IMR-90 (cell line): ENCODE data around the gene CDK13. TPM values are rescaled to one million over a fixed set of nuclear protein-coding genes. Genes with fewer than 3 reads are reported as not detected.
A peak's percentile ranks its signal among the peaks of the same experiment; 100 is the strongest.

Experiments used
- ATAC-seq: fragments of 200-7000 bp; cut with Tn5 transposase; 2 replicates; pipeline ENCODE4 v1.9.1; 2020; ENCODE audit warnings: low read depth, mild to moderate bottlenecking, moderate library complexity
- BruUV-seq: library from RNA; stranded (reverse); fragments of 400-500 nt; replicated peaks from 2 replicates; lab custom pipeline; 2021; lab: Mats Ljungman, UMichigan
- CTCF ChIA-PET: fragments of 300-600 bp; formaldehyde crosslinking; extraction: SDS; loops from one replicate; lab custom pipeline; 2021; ENCODE audit warnings: antibody characterized with exemption; lab: Yijun Ruan, JAX
- POLR2A ChIA-PET: fragments of 300-600 bp; sonication (Branson Sonifier 250); formaldehyde crosslinking; loops from one replicate; lab custom pipeline; 2022; ENCODE audit warnings: antibody characterized with exemption; ENCODE audit not compliant: unreplicated experiment; lab: Charles Lee
- DNase-seq: peaks from one replicate; pipeline ENCODE4 v3.0.0; 2013
- H2AFZ ChIP-seq: replicated peaks from 2 replicates; pipeline ENCODE3; 2013; ENCODE audit warnings: low read length, mild to moderate bottlenecking; ENCODE audit not compliant: poor library complexity
- H2AK5ac ChIP-seq: 2 replicates; pipeline ENCODE4 v1.6.1; 2013; ENCODE audit warnings: low read depth, low read length, inconsistent platforms
- H2AK9ac ChIP-seq: replicated peaks from 2 replicates; pipeline ENCODE3; 2013; ENCODE audit warnings: mild to moderate bottlenecking, low read depth, low read length, moderate library complexity; ENCODE audit not compliant: poor library complexity
- H2BK120ac ChIP-seq: 2 replicates; pipeline ENCODE4 v1.6.1; 2013; ENCODE audit warnings: low read depth, low read length, inconsistent platforms
- H2BK15ac ChIP-seq: 3 replicates; pipeline ENCODE4 v1.6.1; 2013; ENCODE audit warnings: low read depth, low read length, inconsistent platforms
- H2BK20ac ChIP-seq: 2 replicates; pipeline ENCODE4 v1.6.1; 2013; ENCODE audit warnings: low read depth, mild to moderate bottlenecking, inconsistent platforms, low read length, moderate library complexity
- H2BK5ac ChIP-seq: 2 replicates; pipeline ENCODE4 v1.6.1; 2013; ENCODE audit warnings: mild to moderate bottlenecking, low read depth, low read length, inconsistent platforms; ENCODE audit not compliant: poor library complexity, severe bottlenecking
- H3K14ac ChIP-seq: replicated peaks from 2 replicates; pipeline ENCODE4 v1.6.1; 2013; ENCODE audit warnings: low read depth, low read length, inconsistent platforms
- H3K18ac ChIP-seq: 2 replicates; pipeline ENCODE4 v1.6.1; 2013; ENCODE audit warnings: low read depth, low read length, control low read depth
- H3K23ac ChIP-seq: 2 replicates; pipeline ENCODE4 v1.6.1; 2013; ENCODE audit warnings: low read depth, low read length, inconsistent platforms
- H3K27ac ChIP-seq: 2 replicates; pipeline ENCODE4 v1.5.1; 2013; ENCODE audit warnings: mild to moderate bottlenecking, control low read depth, low read length; ENCODE audit not compliant: insufficient read depth
- H3K27me3 ChIP-seq: 2 replicates; pipeline ENCODE4 v1.6.1; 2013; ENCODE audit warnings: low read length; ENCODE audit not compliant: control insufficient read depth, insufficient read depth
- H3K36me3 ChIP-seq: 2 replicates; pipeline ENCODE4 v1.6.1; 2013; ENCODE audit warnings: low read length, mixed read lengths; ENCODE audit not compliant: control insufficient read depth, insufficient read depth
- H3K4ac ChIP-seq: 2 replicates; pipeline ENCODE4 v1.6.1; 2013; ENCODE audit warnings: low read depth, low read length, inconsistent platforms
- H3K4me1 ChIP-seq: 2 replicates; pipeline ENCODE4 v1.6.1; 2013; ENCODE audit warnings: low read length, mixed read lengths; ENCODE audit not compliant: control insufficient read depth, insufficient read depth
- H3K4me2 ChIP-seq: 2 replicates; pipeline ENCODE4 v1.6.1; 2013; ENCODE audit warnings: low read depth, mild to moderate bottlenecking, control low read depth, low read length, moderate library complexity
- H3K4me3 ChIP-seq: 2 replicates; pipeline ENCODE4 v1.5.1; 2013; ENCODE audit warnings: low read depth, mild to moderate bottlenecking, control low read depth, low read length, moderate library complexity; ENCODE audit not compliant: insufficient read depth
- H3K56ac ChIP-seq: 2 replicates; pipeline ENCODE4 v1.6.1; 2013; ENCODE audit warnings: low read length, inconsistent platforms; ENCODE audit not compliant: insufficient read depth; ENCODE audit errors: extremely low read depth
- H3K79me1 ChIP-seq, 2 experiments: 2 replicates each; pipeline ENCODE4 v1.6.1; 2013; ENCODE audit warnings: low read length in 2 of 2, inconsistent platforms in 1 of 2, low read depth in 1 of 2
- H3K9ac ChIP-seq: 2 replicates; pipeline ENCODE4 v1.6.1; 2013; ENCODE audit warnings: low read depth, low read length, control low read depth
- H3K9me1 ChIP-seq: 2 replicates; pipeline ENCODE4 v1.6.1; 2013; ENCODE audit warnings: low read length, inconsistent platforms; ENCODE audit not compliant: insufficient read depth
- H3K9me3 ChIP-seq: 2 replicates; pipeline ENCODE4 v1.6.1; 2013; ENCODE audit warnings: low read length; ENCODE audit not compliant: control insufficient read depth, insufficient read depth
- H4K20me1 ChIP-seq: 2 replicates; pipeline ENCODE4 v1.6.1; 2013; ENCODE audit warnings: low read length, inconsistent platforms; ENCODE audit not compliant: insufficient read depth
- H4K5ac ChIP-seq: 2 replicates; pipeline ENCODE4 v1.6.1; 2013; ENCODE audit warnings: mild to moderate bottlenecking, low read depth, low read length, control low read depth
- H4K8ac ChIP-seq, 2 experiments: 2 replicates each; pipeline ENCODE4 v1.6.1; 2013; ENCODE audit warnings: low read depth in 2 of 2, low read length in 2 of 2, control low read depth in 1 of 2, inconsistent platforms in 1 of 2
- H4K91ac ChIP-seq: 2 replicates; pipeline ENCODE4 v1.6.1; 2013; ENCODE audit warnings: low read depth, low read length, inconsistent platforms; ENCODE audit not compliant: insufficient read depth
- CEBPB ChIP-seq: IDR thresholded peaks from 2 replicates; pipeline ENCODE4 v1.6.1; 2012; ENCODE audit warnings: low read depth, low read length, improper control_type of control experiment
- CHD1 ChIP-seq: IDR thresholded peaks from 2 replicates; pipeline ENCODE4 v1.6.1; 2012; ENCODE audit warnings: low read depth, low read length, improper control_type of control experiment
- MAFK ChIP-seq: IDR thresholded peaks from 2 replicates; pipeline ENCODE4 v1.6.1; 2012; ENCODE audit warnings: low read depth, low read length, improper control_type of control experiment
- MAZ ChIP-seq: IDR thresholded peaks from 2 replicates; pipeline ENCODE4 v1.6.1; 2012; ENCODE audit warnings: low read depth, mild to moderate bottlenecking, low read length, improper control_type of control experiment, moderate library complexity, borderline replicate concordance
- MXI1 ChIP-seq: IDR thresholded peaks from 2 replicates; pipeline ENCODE4 v1.6.1; 2012; ENCODE audit warnings: low read depth, mild to moderate bottlenecking, low read length, moderate library complexity, borderline replicate concordance
- NFE2L2 ChIP-seq: fragments of 150-350 bp; IDR thresholded peaks from 2 replicates; pipeline ENCODE4 v1.6.1; 2016; ENCODE audit warnings: low read depth, mild to moderate bottlenecking, low read length
- RAD21 ChIP-seq: IDR thresholded peaks from 2 replicates; pipeline ENCODE4 v1.6.1; 2012; ENCODE audit warnings: low read length, improper control_type of control experiment
- RFX5 ChIP-seq: IDR thresholded peaks from 2 replicates; pipeline ENCODE4 v1.8.0; 2012; ENCODE audit warnings: low read depth, mild to moderate bottlenecking, low read length, moderate library complexity
- SMC3 ChIP-seq: fragments of 150-350 bp; IDR thresholded peaks from 2 replicates; pipeline ENCODE4 v1.6.1; 2016; ENCODE audit warnings: low read depth, mild to moderate bottlenecking, antibody characterized with exemption, low read length, moderate library complexity
- WGBS, 2 experiments: methylation state at CpG; one replicate each; pipeline versions ENCODE4 v1.1.5 to v1.1.7; 2013; ENCODE audit warnings: missing lambda C conversion rate in 2 of 2; ENCODE audit not compliant: insufficient read length in 1 of 2; ENCODE audit errors: extremely low coverage in 2 of 2; 5-methylcytosine and 5-hydroxymethylcytosine counted together
- dilution Hi-C: fragments of 300-500 bp; cut with HindIII; formaldehyde crosslinking; loops from one replicate; pipeline ENCODE4 v1.14.3; 2018; ENCODE audit warnings: low sequenced_read_pairs; ENCODE audit not compliant: unreplicated experiment
- in situ Hi-C: fragments of 300-500 bp; cut with MboI; formaldehyde crosslinking; loops from 3 replicates; pipeline ENCODE4 v1.14.3; 2019; ENCODE audit warnings: low sequenced_read_pairs, inconsistent platforms, mixed read lengths
- intact Hi-C: fragments of 100-400 bp; cut with micrococcal nuclease; formaldehyde crosslinking; loops from 2 replicates; pipeline ENCODE4 v1.10.0; 2022
- polyA plus RNA-seq, 3 experiments: library from polyadenylated mRNA; depleted of rRNA; stranded (reverse); fragments of >200 nt; gene quantifications; 2 replicates each; pipeline ENCODE4 v1.2.3, GENCODE V29; 2012; ENCODE audit warnings: low replicate concordance in 1 of 3
- total RNA-seq: library from RNA; depleted of rRNA; stranded (reverse); fragments of >200 nt; gene quantifications from 2 replicates; pipeline ENCODE4 v1.2.3, GENCODE V29; 2012
- TF ChIP-seq, protein P1 (sequence below): conservative IDR thresholded peaks from 2 replicates; pipeline ENCODE4 v1.5.1; 2012; ENCODE audit warnings: mild to moderate bottlenecking, low read depth, low read length, improper control_type of control experiment
- TF ChIP-seq, protein P2 (sequence below): fragments of 150-350 bp; IDR thresholded peaks from 2 replicates; pipeline ENCODE4 v1.6.1; 2016; ENCODE audit warnings: low read depth, mild to moderate bottlenecking, low read length, moderate library complexity, borderline replicate concordance
- TF ChIP-seq, protein P3 (sequence below): fragments of 150-350 bp; IDR thresholded peaks from 2 replicates; pipeline ENCODE4 v1.6.1; 2017; ENCODE audit warnings: mild to moderate bottlenecking, antibody characterized with exemption, low read length, low read depth

CDK13 gene
- total and polyA plus RNA-seq, 2 of the 4 experiments (the other 2 are of a cell fraction): 20.1 to 50.4 TPM

DNA sequence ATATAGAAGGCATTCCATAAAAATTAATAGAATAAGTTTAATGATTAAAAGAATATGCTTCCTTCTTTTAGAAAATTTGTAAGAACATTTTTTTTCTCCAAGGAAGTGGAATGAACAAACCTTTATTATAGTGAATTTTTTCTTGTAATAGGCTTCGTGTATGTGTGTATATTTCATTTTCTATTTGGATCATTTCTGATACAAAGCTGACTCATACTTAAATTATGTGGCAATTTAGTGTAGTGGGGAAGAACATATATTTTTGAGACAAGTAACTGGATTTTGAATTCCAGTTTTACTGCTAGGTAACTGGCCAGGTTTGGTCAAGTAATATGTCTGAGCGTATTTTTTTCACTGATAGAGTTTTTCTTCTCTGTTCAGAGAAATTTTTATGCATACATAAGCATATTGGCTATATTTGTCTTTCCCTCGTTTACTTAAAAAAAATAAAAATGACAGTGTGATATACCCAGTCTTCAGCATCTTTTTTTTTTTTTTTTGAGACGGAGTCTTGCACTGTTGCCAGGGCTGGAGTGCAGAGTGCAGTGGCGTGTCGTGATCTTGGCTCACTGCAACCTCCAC, 50.8 kb downstream of the CDK13 start:
- Histone ChIP-seq H3K4me2 (no peak overlapping the region), H3K18ac (no peak overlapping the region)
- in situ Hi-C loops: loop anchor here (5.0 kb wide), 1 partner anchor 49 kb away; the partner anchor contains the start of gene CDK13

More for the DNA sequence above, 50.8 kb downstream of the CDK13 start:
- CTCF ChIA-PET: no interaction called here
- no peak overlapping the region for H4K8ac ChIP-seq
- peaks cover 9 to 49% of the 10 kb centered on the region in 2 experiments for H3K79me1 ChIP-seq
- no peak overlapping the region for H3K9ac ChIP-seq
- peaks cover 11% of the 10 kb centered on the region for H3K36me3 ChIP-seq
- H3K4ac ChIP-seq: no peak overlapping the region
- H2AK5ac ChIP-seq: no peak overlapping the region
- H3K4me1 ChIP-seq: peaks cover 3% of the 10 kb centered on the region; the same call in 1 of the 2 replicates
- H2BK20ac ChIP-seq: no peak overlapping the region
- H3K27me3 ChIP-seq: no peaks in the 10 kb centered on the region
- H3K9me1 ChIP-seq: peaks cover 9% of the 10 kb centered on the region; the same call in 1 of the 2 replicates
- dilution Hi-C loops (no loop called here), intact Hi-C loops (no loop called here)
- H2AFZ ChIP-seq: no peak overlapping the region
- no peak overlapping the region for H4K5ac ChIP-seq
- H3K4me3 ChIP-seq: no peak overlapping the region
- no peak overlapping the region for H3K23ac ChIP-seq
- no peak overlapping the region for H2BK120ac ChIP-seq
- ATAC-seq (peak; percentile 61; the same call in 1 of the 2 replicates), DNase-seq (peak; percentile 59)
- H3K27ac ChIP-seq: no peak overlapping the region
- POLR2A ChIA-PET: no interaction called here
- TF ChIP-seq, protein P1, sequence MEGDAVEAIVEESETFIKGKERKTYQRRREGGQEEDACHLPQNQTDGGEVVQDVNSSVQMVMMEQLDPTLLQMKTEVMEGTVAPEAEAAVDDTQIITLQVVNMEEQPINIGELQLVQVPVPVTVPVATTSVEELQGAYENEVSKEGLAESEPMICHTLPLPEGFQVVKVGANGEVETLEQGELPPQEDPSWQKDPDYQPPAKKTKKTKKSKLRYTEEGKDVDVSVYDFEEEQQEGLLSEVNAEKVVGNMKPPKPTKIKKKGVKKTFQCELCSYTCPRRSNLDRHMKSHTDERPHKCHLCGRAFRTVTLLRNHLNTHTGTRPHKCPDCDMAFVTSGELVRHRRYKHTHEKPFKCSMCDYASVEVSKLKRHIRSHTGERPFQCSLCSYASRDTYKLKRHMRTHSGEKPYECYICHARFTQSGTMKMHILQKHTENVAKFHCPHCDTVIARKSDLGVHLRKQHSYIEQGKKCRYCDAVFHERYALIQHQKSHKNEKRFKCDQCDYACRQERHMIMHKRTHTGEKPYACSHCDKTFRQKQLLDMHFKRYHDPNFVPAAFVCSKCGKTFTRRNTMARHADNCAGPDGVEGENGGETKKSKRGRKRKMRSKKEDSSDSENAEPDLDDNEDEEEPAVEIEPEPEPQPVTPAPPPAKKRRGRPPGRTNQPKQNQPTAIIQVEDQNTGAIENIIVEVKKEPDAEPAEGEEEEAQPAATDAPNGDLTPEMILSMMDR: no peak
- TF ChIP-seq, protein P2, sequence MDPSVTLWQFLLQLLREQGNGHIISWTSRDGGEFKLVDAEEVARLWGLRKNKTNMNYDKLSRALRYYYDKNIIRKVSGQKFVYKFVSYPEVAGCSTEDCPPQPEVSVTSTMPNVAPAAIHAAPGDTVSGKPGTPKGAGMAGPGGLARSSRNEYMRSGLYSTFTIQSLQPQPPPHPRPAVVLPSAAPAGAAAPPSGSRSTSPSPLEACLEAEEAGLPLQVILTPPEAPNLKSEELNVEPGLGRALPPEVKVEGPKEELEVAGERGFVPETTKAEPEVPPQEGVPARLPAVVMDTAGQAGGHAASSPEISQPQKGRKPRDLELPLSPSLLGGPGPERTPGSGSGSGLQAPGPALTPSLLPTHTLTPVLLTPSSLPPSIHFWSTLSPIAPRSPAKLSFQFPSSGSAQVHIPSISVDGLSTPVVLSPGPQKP: no peak
- TF ChIP-seq MAZ (no peak), NFE2L2 (no peak), RAD21 (no peak), MXI1 (no peak), MAFK (peak; percentile 73), CHD1 (no peak), SMC3 (no peak), RFX5 (no peak), CEBPB (peak; percentile 39; the same call in 1 of the 2 replicates)
- TF ChIP-seq, protein P3, sequence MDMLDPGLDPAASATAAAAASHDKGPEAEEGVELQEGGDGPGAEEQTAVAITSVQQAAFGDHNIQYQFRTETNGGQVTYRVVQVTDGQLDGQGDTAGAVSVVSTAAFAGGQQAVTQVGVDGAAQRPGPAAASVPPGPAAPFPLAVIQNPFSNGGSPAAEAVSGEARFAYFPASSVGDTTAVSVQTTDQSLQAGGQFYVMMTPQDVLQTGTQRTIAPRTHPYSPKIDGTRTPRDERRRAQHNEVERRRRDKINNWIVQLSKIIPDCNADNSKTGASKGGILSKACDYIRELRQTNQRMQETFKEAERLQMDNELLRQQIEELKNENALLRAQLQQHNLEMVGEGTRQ: no peak
- no CpG with 5 or more reads among the region's 6 CpGs for WGBS, 2 experiments
- no TSS peak for BruUV-seq
- no peak overlapping the region for H2BK5ac ChIP-seq
- no peak overlapping the region for H4K91ac ChIP-seq
- no peak overlapping the region for H2BK15ac ChIP-seq
- no peak overlapping the region for H2AK9ac ChIP-seq
- no peaks in the 10 kb centered on the region for H3K9me3 ChIP-seq
- H4K20me1 ChIP-seq: no peaks in the 10 kb centered on the region; the same call in 1 of the 2 replicates
- H3K14ac ChIP-seq: no peak overlapping the region
- no peak overlapping the region for H3K56ac ChIP-seq
